A549 treated with AZD2906 at 1 μM for 4 hours (cell line): ENCODE data around the gene CCL28. TPM values are rescaled to one million over a fixed set of nuclear protein-coding genes. Genes with fewer than 3 reads are reported as not detected.

ENCODE experiments used
- total RNA-seq: library from RNA; stranded (reverse); fragments of 200-300 nt; extraction: Qiagen RNA extraction; gene quantifications from 5 replicates; pipeline ENCODE4 v1.2.3, GENCODE V29; 2022

The CCL28 gene
- 0.06 to 0.34 TPM (median 0.15 TPM) in 5 replicates for total RNA-seq

GRCh38 chr5:43412156-43412555 lies at the start of gene CCL28:
CCL28 (minus strand) TSS chr5:43412391; CDS start chr5:43412316, 75 bp downstream.

Other genes starting within 250 kb of the CCL28 start
- 0.08 to 0.50 TPM (median 0.24 TPM) in 5 replicates for gene NIM1K, start 220.2 kb downstream of the CCL28 start, total RNA-seq
- 49.7 to 66.3 TPM (median 53.2 TPM) in 5 replicates for gene HMGCS1, start 99.0 kb downstream of the CCL28 start, total RNA-seq
- 18.3 to 20.1 TPM (median 19.6 TPM) in 5 replicates for gene TMEM267, start 71.5 kb upstream of the CCL28 start, total RNA-seq
- 3.6 to 5.4 TPM (median 4.2 TPM) in 5 replicates for gene C5orf34, start 102.8 kb upstream of the CCL28 start, total RNA-seq
- gene PAIP1, start 144.7 kb upstream of the CCL28 start, total RNA-seq = 98.7 to 108 TPM (median 100 TPM) in 5 replicates
- 10.4 to 14.7 TPM (median 11.3 TPM) in 5 replicates for gene NNT, start 190.8 kb upstream of the CCL28 start, total RNA-seq